Upper lobe of left lung (tissue), 4 donors: ENCODE results near the gene SFXN5.

Experiments
- CTCF ChIP-seq, 6 experiments: fragments of 450-650 bp in 4 of 6; fragments of 200-600 bp in 2 of 6; sonication (generic) in 2 of 6; IDR thresholded peaks; one replicate each; pipeline ENCODE4 v1.5.1; 2016 to 2019; ENCODE audit warnings: antibody characterized with exemption in 6 of 6
- EP300 ChIP-seq, 4 donors: sonication (generic); formaldehyde crosslinking; IDR thresholded peaks; one replicate each; pipeline ENCODE4 v1.5.1; 2017; ENCODE audit warnings: antibody characterized with exemption in 4 of 4, control low read depth in 2 of 4
- POLR2A ChIP-seq, 4 donors: fragments of 450-650 bp; IDR thresholded peaks; one replicate each; pipeline ENCODE4 v1.5.1; 2016 to 2017; ENCODE audit warnings: antibody characterized with exemption in 4 of 4, mild to moderate bottlenecking in 2 of 4
- POLR2AphosphoS5 ChIP-seq, 2 donors: sonication (generic); formaldehyde crosslinking; IDR thresholded peaks; one replicate each; pipeline ENCODE4 v1.5.1; 2017; ENCODE audit warnings: antibody characterized with exemption in 2 of 2

- TF ChIP-seq CTCF (IDR thresholded peaks at IDR 0.05): no peak
- TF ChIP-seq POLR2AphosphoS5 (IDR thresholded peaks at IDR 0.05): no peak
- TF ChIP-seq POLR2A (IDR thresholded peaks at IDR 0.05): no peak
- no peak for TF ChIP-seq EP300 (IDR thresholded peaks at IDR 0.05)
Measured at GRCh38 chr2:72917138-72917876, 154.2 kb downstream of the SFXN5 start, which contains the start of gene EMX1.
